Sigmoid colon (tissue), 7 donors: ENCODE results near the gene FOXP1. TPM values are rescaled to one million over a fixed set of nuclear protein-coding genes. Genes with fewer than 3 reads are reported as not detected.

Experiments
- DNase-seq: peaks from one replicate; pipeline ENCODE4 v3.0.0-alpha.2; 2019
- H3K27ac ChIP-seq, 4 donors: fragments of 200-600 bp; sonication (generic); one replicate each; pipeline ENCODE4 v1.5.1; 2016 to 2019; ENCODE audit warnings: mild to moderate bottlenecking in 1 of 4
- H3K27me3 ChIP-seq, 3 donors: fragments of 200-600 bp; sonication (generic); one replicate each; pipeline ENCODE4 v1.5.1; 2019; ENCODE audit warnings: mild to moderate bottlenecking in 1 of 3
- H3K36me3 ChIP-seq, 4 donors: fragments of 200-600 bp; sonication (generic); one replicate each; pipeline ENCODE4 v1.5.1; 2016 to 2019
- H3K4me1 ChIP-seq, 4 donors: fragments of 200-600 bp; sonication (generic); one replicate each; pipeline ENCODE4 v1.5.1; 2017 to 2019
- H3K4me3 ChIP-seq, 4 donors: fragments of 200-600 bp; sonication (generic); one replicate each; pipeline ENCODE4 v1.5.1; 2017 to 2019; ENCODE audit warnings: mild to moderate bottlenecking in 2 of 4, moderate library complexity in 1 of 4
- H3K9me3 ChIP-seq, 4 donors: fragments of 200-600 bp in 3 of 4; sonication (generic) in 3 of 4; one replicate each; pipeline versions ENCODE4 v1.5.1 to v1.6.1; 2013 to 2019
- EP300 ChIP-seq, 4 donors: sonication (generic); formaldehyde crosslinking; IDR thresholded peaks; one replicate each; pipeline ENCODE4 v1.6.1; 2017; ENCODE audit warnings: antibody characterized with exemption in 4 of 4
- POLR2A ChIP-seq, 2 donors: fragments of 450-650 bp; IDR thresholded peaks; one replicate each; pipeline ENCODE4 v1.6.1; 2016; ENCODE audit warnings: antibody characterized with exemption in 2 of 2, mild to moderate bottlenecking in 2 of 2, moderate library complexity in 2 of 2
- POLR2AphosphoS5 ChIP-seq, 4 donors: sonication (generic); formaldehyde crosslinking; IDR thresholded peaks; one replicate each; pipeline ENCODE4 v1.6.1; 2017; ENCODE audit warnings: antibody characterized with exemption in 4 of 4
- WGBS, 2 donors: extraction: QIAGEN DNeasy Blood & Tissue Kit; methylation state at CpG; one replicate each; pipeline ENCODE4 v1.1.7; 2013; 5-methylcytosine and 5-hydroxymethylcytosine counted together
- intact Hi-C: fragments of 100-400 bp; cut with DNase I; formaldehyde crosslinking; loops from one replicate; pipeline ENCODE4 v1.15.1; 2023
- polyA plus RNA-seq, 3 donors: library from polyadenylated mRNA; stranded (reverse); fragments of 200-250 nt; gene quantifications; one replicate each; pipeline ENCODE4 v1.2.3, GENCODE V29; 2013
- total RNA-seq, 4 donors: library from RNA; depleted of rRNA; stranded (reverse); fragments of >200 nt; gene quantifications; one replicate each; pipeline ENCODE4 v1.1.0, GENCODE V29; 2016
- TF ChIP-seq, protein P1 (sequence below), 4 experiments: fragments of 450-650 bp in 3 of 4; fragments of 200-600 bp in 1 of 4; IDR thresholded peaks; one replicate each; pipeline ENCODE4 v1.5.1; 2016 to 2019; ENCODE audit warnings: antibody characterized with exemption in 4 of 4, mild to moderate bottlenecking in 3 of 4, moderate library complexity in 2 of 4
- donor health status: healthy with polysubstance abuse.
- donor health status: Bipolar disorder and iron deficiency.
- donor health status: healthy.

FOXP1 gene
- total and polyA plus RNA-seq, 7 donors, result 13.8 to 232 (median 139) TPM

DNA sequence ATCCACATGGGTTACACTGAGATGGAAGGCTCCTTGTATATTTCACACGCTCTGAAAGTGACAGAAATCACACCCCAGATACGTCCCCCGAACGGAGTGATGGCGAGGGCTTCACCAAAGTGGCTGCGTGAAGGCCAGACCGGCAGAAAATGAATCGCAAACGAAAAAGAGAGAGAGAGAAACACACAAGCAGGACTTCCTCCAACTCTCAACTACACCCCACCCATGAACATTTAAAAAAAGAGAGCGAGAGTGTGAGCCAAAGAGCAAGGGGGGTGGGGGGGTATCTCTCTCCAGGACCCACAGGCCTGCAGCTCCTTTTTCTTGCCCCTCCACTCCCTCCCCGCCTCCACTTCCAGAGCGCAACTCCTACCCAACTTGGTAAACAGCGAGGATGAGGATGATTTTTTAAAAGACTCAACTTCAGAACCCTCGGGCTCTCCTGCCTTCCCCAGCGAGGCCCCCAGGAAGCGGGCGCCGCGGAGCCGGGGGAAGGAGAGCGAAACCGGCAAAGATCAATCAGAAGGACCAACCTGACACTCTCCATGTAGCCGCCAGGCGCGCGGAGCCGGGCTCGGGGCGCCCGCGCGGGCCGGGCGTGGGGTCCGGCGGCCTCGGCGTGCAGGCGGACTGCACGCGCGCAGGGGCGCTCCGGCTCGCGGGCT lies 519.1 kb downstream of the FOXP1 start:
- peak overlapping the region; percentile 71 to 81 (median 72) for H3K4me3 ChIP-seq
- H3K36me3 ChIP-seq, result no peaks in the 10 kb centered on the region
- TF ChIP-seq, protein P1, sequence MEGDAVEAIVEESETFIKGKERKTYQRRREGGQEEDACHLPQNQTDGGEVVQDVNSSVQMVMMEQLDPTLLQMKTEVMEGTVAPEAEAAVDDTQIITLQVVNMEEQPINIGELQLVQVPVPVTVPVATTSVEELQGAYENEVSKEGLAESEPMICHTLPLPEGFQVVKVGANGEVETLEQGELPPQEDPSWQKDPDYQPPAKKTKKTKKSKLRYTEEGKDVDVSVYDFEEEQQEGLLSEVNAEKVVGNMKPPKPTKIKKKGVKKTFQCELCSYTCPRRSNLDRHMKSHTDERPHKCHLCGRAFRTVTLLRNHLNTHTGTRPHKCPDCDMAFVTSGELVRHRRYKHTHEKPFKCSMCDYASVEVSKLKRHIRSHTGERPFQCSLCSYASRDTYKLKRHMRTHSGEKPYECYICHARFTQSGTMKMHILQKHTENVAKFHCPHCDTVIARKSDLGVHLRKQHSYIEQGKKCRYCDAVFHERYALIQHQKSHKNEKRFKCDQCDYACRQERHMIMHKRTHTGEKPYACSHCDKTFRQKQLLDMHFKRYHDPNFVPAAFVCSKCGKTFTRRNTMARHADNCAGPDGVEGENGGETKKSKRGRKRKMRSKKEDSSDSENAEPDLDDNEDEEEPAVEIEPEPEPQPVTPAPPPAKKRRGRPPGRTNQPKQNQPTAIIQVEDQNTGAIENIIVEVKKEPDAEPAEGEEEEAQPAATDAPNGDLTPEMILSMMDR (IDR thresholded peaks at IDR 0.05), result no peak
- TF ChIP-seq POLR2AphosphoS5 (IDR thresholded peaks at IDR 0.05), result peak in 3 of 4 donors; percentile 41 to 69 (median 44)
- no peaks in the 10 kb centered on the region for H3K27me3 ChIP-seq
- intact Hi-C loops, result loop anchor here (2.0 to 5.0 kb wide), 4 partner anchors 64 to 518 kb away; partner anchors contain the start of gene FOXP1
- H3K27ac ChIP-seq, result peak overlapping the region; percentile 92 to 99 (median 98)
- H3K9me3 ChIP-seq, result no peaks in the 10 kb centered on the region
- DNase-seq, result peak; percentile 74
- H3K4me1 ChIP-seq, result peaks cover 0 to 67% (median 60%) of the 10 kb centered on the region in 4 donors
- 0% methylated on average over 46 of the region's 46 CpGs for WGBS, 2 donors

DNA sequence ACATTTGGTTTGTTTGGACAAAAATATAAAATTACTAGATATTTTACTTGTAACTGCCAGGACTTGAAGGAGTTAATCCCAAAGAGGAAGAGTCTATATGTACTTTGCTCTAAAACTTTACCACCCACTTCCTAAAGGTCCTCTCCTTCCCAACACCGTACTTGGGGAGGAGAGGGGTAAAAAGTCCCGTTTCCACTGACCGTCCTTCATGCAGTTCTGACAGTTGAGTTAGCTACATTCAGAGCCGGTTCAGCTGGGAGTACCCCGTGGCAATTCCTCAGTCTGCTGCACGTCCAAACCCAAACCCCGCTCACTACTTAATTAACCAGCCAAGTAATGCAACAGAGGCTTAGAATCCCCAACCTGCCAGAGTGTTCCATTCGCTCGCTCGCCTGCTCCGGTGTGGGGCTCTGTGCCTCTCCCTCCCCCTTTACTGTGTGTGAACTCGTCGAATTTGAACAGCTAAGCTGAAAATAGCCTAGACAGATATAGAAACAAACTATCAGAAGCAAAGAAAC lies 519.7 kb downstream of the FOXP1 start:
- Histone ChIP-seq H3K27ac (peak overlapping the region; percentile 92 to 99 (median 98)), H3K27me3 (no peaks in the 10 kb centered on the region), H3K4me1 (peaks cover 0 to 67% (median 60%) of the 10 kb centered on the region in 4 donors), H3K9me3 (no peaks in the 10 kb centered on the region), H3K36me3 (no peaks in the 10 kb centered on the region), H3K4me3 (peak overlapping the region; percentile 71 to 81 (median 72))
- intact Hi-C loops, result loop anchor here (2.0 to 5.0 kb wide), 4 partner anchors 65 to 518 kb away; partner anchors contain the start of gene FOXP1
- DNase-seq, result no peak
- TF ChIP-seq POLR2AphosphoS5 (IDR thresholded peaks at IDR 0.05), result peak in 2 of 4 donors; percentile 8 to 48
- TF ChIP-seq, protein P1 (IDR thresholded peaks at IDR 0.05), result no peak
- TF ChIP-seq EP300 (IDR thresholded peaks at IDR 0.05), result no peak
- TF ChIP-seq POLR2A (IDR thresholded peaks at IDR 0.05), result no peak
- WGBS, 2 donors, result 0% methylated on average over 13 of the region's 13 CpGs

DNA sequence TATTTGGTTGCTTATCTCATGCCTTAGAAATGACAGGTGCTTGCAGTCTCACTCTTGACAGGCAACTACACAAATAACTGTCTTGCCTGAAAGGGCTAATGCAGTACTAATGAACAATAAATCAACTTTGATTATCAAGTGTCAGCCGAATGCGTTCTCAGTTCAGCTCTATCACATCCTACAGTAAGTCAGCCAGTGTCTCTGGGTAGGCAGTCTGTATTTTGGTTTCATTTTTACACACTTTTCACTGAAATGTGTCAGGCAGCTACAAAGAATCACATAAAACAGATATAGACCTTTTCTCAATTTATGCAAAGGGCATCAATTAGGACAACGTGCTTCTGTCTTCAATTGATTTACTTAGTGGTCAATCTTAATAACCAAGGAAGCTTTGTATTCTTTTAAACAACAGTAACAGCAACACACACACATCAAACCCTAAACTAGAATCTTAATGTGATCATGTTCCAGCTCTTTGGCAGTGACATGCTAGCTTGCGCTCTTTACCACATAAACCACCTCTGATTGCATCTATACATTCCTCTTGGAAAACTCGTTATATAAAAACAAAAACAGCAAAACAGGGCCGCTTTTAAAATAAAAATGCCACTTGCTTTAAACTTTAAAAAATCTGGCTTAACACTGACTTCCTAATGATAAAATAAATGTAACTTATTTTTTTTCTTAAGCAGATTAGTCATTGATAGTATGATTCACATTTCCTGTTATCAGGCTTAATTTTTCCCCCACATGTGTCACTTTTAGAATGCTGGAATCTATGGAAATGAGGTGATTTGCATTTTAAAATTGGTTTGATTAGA lies 520.4 kb downstream of the FOXP1 start:
- Histone ChIP-seq H3K4me1 (peaks cover 0 to 67% (median 60%) of the 10 kb centered on the region in 4 donors), H3K27ac (peak overlapping the region; percentile 92 to 99 (median 98)), H3K36me3 (no peaks in the 10 kb centered on the region), H3K9me3 (no peaks in the 10 kb centered on the region), H3K4me3 (peak overlapping the region; percentile 71 to 81 (median 72)), H3K27me3 (no peaks in the 10 kb centered on the region)
- DNase-seq, result no peak
- intact Hi-C loops, result loop anchor here (5.0 kb wide), 2 partner anchors 244 to 519 kb away; partner anchors contain the start of gene FOXP1
- TF ChIP-seq POLR2AphosphoS5 (IDR thresholded peaks at IDR 0.05), result peak in 1 of 4 donors; percentile 9
- TF ChIP-seq, protein P1 (IDR thresholded peaks at IDR 0.05), result no peak
- WGBS, 2 donors, result 2 to 10% methylated on average over 6 of the region's 6 CpGs

DNA sequence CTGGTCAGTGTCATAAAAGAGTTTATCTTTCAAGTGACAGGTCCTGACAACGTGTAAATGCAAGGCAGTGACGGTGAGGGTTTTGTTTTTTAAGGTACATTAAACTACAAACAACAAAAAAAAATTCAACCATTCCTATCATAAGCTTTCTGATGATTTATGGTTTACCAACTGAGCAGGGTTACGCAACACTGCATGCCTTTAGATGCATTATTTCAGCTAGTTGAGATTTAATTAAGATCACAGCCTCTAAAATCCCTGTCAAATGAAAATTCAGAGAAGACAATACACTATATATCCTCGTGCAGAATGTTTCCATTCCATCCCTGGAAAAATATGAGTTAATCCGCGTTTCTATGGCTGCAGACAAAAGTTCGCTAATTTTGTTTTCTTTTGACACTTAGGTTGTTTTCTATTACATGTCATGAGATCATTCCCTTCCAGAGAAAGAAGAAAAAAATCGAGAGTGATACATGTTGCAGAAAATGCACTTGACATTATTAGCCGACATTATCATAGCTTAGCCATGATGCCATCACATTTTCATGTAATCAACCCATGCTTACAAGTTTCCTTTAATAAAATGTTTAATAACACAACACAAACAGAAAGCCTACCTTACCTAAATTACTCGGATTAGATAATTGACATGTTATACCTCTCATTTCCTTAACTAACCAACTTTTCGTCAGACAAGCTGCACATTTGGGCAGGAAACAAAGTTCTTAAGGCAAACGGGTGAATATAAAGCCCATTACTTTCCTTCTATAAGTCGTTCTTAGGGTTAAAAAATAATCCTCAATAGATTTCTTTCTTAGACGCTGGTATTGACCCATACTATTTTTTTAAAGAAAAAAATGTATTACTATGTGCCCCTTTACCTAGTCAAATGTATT lies 521.2 kb downstream of the FOXP1 start:
- Histone ChIP-seq H3K27me3 (no peaks in the 10 kb centered on the region), H3K9me3 (no peaks in the 10 kb centered on the region), H3K36me3 (no peaks in the 10 kb centered on the region), H3K4me1 (peaks cover 0 to 67% (median 61%) of the 10 kb centered on the region in 4 donors), H3K4me3 (peak overlapping the region; percentile 71 to 81 (median 72)), H3K27ac (peak overlapping the region; percentile 92 to 99 (median 98))
- TF ChIP-seq POLR2AphosphoS5 (IDR thresholded peaks at IDR 0.05), result peak in 3 of 4 donors; percentile 34 to 55 (median 36)
- TF ChIP-seq POLR2A (IDR thresholded peaks at IDR 0.05), result no peak
- intact Hi-C loops, result loop anchor here (5.0 kb wide), 2 partner anchors 245 to 520 kb away; partner anchors contain the start of gene FOXP1
- WGBS, 2 donors, result 6 to 31% methylated on average over 14 of the region's 14 CpGs
- DNase-seq, result no peak
